Measurements from ENCODE around the gene EMCN. TPM values are rescaled to one million over a fixed set of nuclear protein-coding genes. Genes with fewer than 3 reads are reported as not detected.

The EMCN gene
- total and polyA plus RNA-seq, 2 donors (not counting 1 experiment from before 2014, with no cell fraction given) = not detected

- H2AFZ ChIP-seq (ENCODE audit: low read length) = no peak overlapping the region
- TF ChIP-seq CTCF (conservative IDR thresholded peaks at IDR 0.05 in 1 of 2, IDR thresholded peaks at IDR 0.05 in 1 of 2; ENCODE audit: low read depth in 1 of 2, low read length in 2 of 2) = no peak
- TF ChIP-seq EZH2 (IDR thresholded peaks at IDR 0.05; ENCODE audit: low read length, missing control alignments) = no peak
- no peak overlapping the region for H3K4me2 ChIP-seq (ENCODE audit: extremely low read depth, insufficient read depth, low read length)
- DNase-seq (ENCODE audit: low read depth in 2 of 2) = no peak
- no peaks in the 10 kb centered on the region for H3K79me2 ChIP-seq (ENCODE audit: control insufficient read depth, insufficient read depth, low read length)
- no peaks in the 10 kb centered on the region for H3K27me3 ChIP-seq (ENCODE audit: control insufficient read depth, insufficient read depth, low read length)
- no peaks in the 10 kb centered on the region for H3K9me3 ChIP-seq (ENCODE audit: control insufficient read depth, insufficient read depth, low read depth, low read length)
- H3K36me3 ChIP-seq (ENCODE audit: control insufficient read depth, insufficient read depth, low read length) = no peaks in the 10 kb centered on the region
- no peaks in the 10 kb centered on the region for H3K4me1 ChIP-seq (ENCODE audit: control insufficient read depth, extremely low read depth, insufficient read depth, low read length)
- H4K20me1 ChIP-seq (ENCODE audit: control insufficient read depth, extremely low read depth, insufficient read depth, low read length) = no peaks in the 10 kb centered on the region
- no peak overlapping the region for H3K9ac ChIP-seq (ENCODE audit: insufficient read depth, low read length)
- no peak overlapping the region for H3K27ac ChIP-seq (ENCODE audit: insufficient read depth, low read length)
- no peak overlapping the region for H3K4me3 ChIP-seq (replicated peaks in 1 of 4; ENCODE audit: control extremely low read depth in 1 of 4, insufficient read depth in 1 of 4, low read depth in 3 of 4, low read length in 4 of 4)
These were observed 1.4 kb upstream of the EMCN start for GRCh38 chr4:100519205-100519604.

GRCh38 chr4:100516225-100516624 lies 1.6 kb downstream of the EMCN start:
- no peaks in the 10 kb centered on the region for H4K20me1 ChIP-seq (ENCODE audit: control insufficient read depth, extremely low read depth, insufficient read depth, low read length)
- H3K4me1 ChIP-seq (ENCODE audit: control insufficient read depth, extremely low read depth, insufficient read depth, low read length) = no peaks in the 10 kb centered on the region
- no peak overlapping the region for H3K4me2 ChIP-seq (ENCODE audit: extremely low read depth, insufficient read depth, low read length)
- H3K4me3 ChIP-seq (replicated peaks in 1 of 4; ENCODE audit: control extremely low read depth in 1 of 4, insufficient read depth in 1 of 4, low read depth in 3 of 4, low read length in 4 of 4) = no peak overlapping the region
- no peaks in the 10 kb centered on the region for H3K9me3 ChIP-seq (ENCODE audit: control insufficient read depth, insufficient read depth, low read depth, low read length)
- no peaks in the 10 kb centered on the region for H3K36me3 ChIP-seq (ENCODE audit: control insufficient read depth, insufficient read depth, low read length)
- no peaks in the 10 kb centered on the region for H3K79me2 ChIP-seq (ENCODE audit: control insufficient read depth, insufficient read depth, low read length)
- H3K9ac ChIP-seq (ENCODE audit: insufficient read depth, low read length) = no peak overlapping the region
- H3K27me3 ChIP-seq (ENCODE audit: control insufficient read depth, insufficient read depth, low read length) = no peaks in the 10 kb centered on the region
- no peak overlapping the region for H3K27ac ChIP-seq (ENCODE audit: insufficient read depth, low read length)
- DNase-seq (ENCODE audit: low read depth in 2 of 2) = no peak
- no peak overlapping the region for H2AFZ ChIP-seq (ENCODE audit: low read length)
- TF ChIP-seq EZH2 (IDR thresholded peaks at IDR 0.05; ENCODE audit: low read length, missing control alignments) (no peak), CTCF (conservative IDR thresholded peaks at IDR 0.05 in 1 of 2, IDR thresholded peaks at IDR 0.05 in 1 of 2; ENCODE audit: low read depth in 1 of 2, low read length in 2 of 2) (no peak)

GRCh38 chr4:100511896-100512295 lies 5.9 kb downstream of the EMCN start:
- no peaks in the 10 kb centered on the region for H3K9me3 ChIP-seq (ENCODE audit: control insufficient read depth, insufficient read depth, low read depth, low read length)
- H3K27ac ChIP-seq (ENCODE audit: insufficient read depth, low read length) = no peak overlapping the region
- H2AFZ ChIP-seq (ENCODE audit: low read length) = no peak overlapping the region
- H3K36me3 ChIP-seq (ENCODE audit: control insufficient read depth, insufficient read depth, low read length) = no peaks in the 10 kb centered on the region
- no peak overlapping the region for H3K4me3 ChIP-seq (replicated peaks in 1 of 4; ENCODE audit: control extremely low read depth in 1 of 4, insufficient read depth in 1 of 4, low read depth in 3 of 4, low read length in 4 of 4)
- DNase-seq (ENCODE audit: low read depth in 2 of 2) = no peak
- no peaks in the 10 kb centered on the region for H3K27me3 ChIP-seq (ENCODE audit: control insufficient read depth, insufficient read depth, low read length)
- no peak overlapping the region for H3K4me2 ChIP-seq (ENCODE audit: extremely low read depth, insufficient read depth, low read length)
- H3K4me1 ChIP-seq (ENCODE audit: control insufficient read depth, extremely low read depth, insufficient read depth, low read length) = no peaks in the 10 kb centered on the region
- TF ChIP-seq CTCF (conservative IDR thresholded peaks at IDR 0.05 in 1 of 2, IDR thresholded peaks at IDR 0.05 in 1 of 2; ENCODE audit: low read depth in 1 of 2, low read length in 2 of 2) (no peak), EZH2 (IDR thresholded peaks at IDR 0.05; ENCODE audit: low read length, missing control alignments) (no peak)
- no peaks in the 10 kb centered on the region for H4K20me1 ChIP-seq (ENCODE audit: control insufficient read depth, extremely low read depth, insufficient read depth, low read length)
- no peaks in the 10 kb centered on the region for H3K79me2 ChIP-seq (ENCODE audit: control insufficient read depth, insufficient read depth, low read length)
- H3K9ac ChIP-seq (ENCODE audit: insufficient read depth, low read length) = no peak overlapping the region
